OCI-LY7 (cell line): Measurements from ENCODE around the gene TJP3. TPM values are rescaled to one million over a fixed set of nuclear protein-coding genes. Genes with fewer than 3 reads are reported as not detected.

ENCODE experiments used
- BruUV-seq: library from RNA; stranded (reverse); fragments of 400-500 nt; replicated peaks from 2 replicates; lab custom pipeline; 2021; lab: Mats Ljungman, UMichigan
- CTCF ChIA-PET: fragments of 300-600 bp; sonication (Branson Sonifier 250); formaldehyde crosslinking; loops from one replicate; lab custom pipeline; 2022; ENCODE audit warnings: antibody characterized with exemption; ENCODE audit not compliant: unreplicated experiment; lab: Charles Lee
- POLR2A ChIA-PET: fragments of 300-600 bp; sonication (Branson Sonifier 250); formaldehyde crosslinking; loops from one replicate; lab custom pipeline; 2022; ENCODE audit warnings: antibody characterized with exemption; lab: Charles Lee
- DNase-seq: peaks from one replicate; pipeline ENCODE4 v3.0.0-alpha.2; 2015; ENCODE audit warnings: low spot score
- H2AFZ ChIP-seq: fragments of 200-600 bp; sonication (generic), shearing (Covaris generic); 2 replicates; pipeline ENCODE4 v1.6.1; 2014; ENCODE audit warnings: mild to moderate bottlenecking, antibody characterized with exemption, low read length, moderate library complexity
- H3K27ac ChIP-seq: fragments of 200-600 bp; sonication (generic); 2 replicates; pipeline ENCODE4 v1.5.1; 2014; ENCODE audit warnings: mixed run types, low read depth, mild to moderate bottlenecking, moderate library complexity, low read length, inconsistent platforms; ENCODE audit not compliant: poor library complexity, severe bottlenecking
- H3K36me3 ChIP-seq: fragments of 200-600 bp; sonication (generic); 2 replicates; pipeline ENCODE4 v1.6.1; 2014; ENCODE audit warnings: mild to moderate bottlenecking, antibody characterized with exemption, low read length, moderate library complexity, mixed read lengths; ENCODE audit not compliant: insufficient read depth
- H3K4me1 ChIP-seq: fragments of 200-600 bp; sonication (generic); 2 replicates; pipeline ENCODE4 v1.5.1; 2014; ENCODE audit warnings: mild to moderate bottlenecking, low read length; ENCODE audit not compliant: insufficient read depth, poor library complexity, severe bottlenecking
- H3K4me2 ChIP-seq: fragments of 200-600 bp; sonication (generic); 2 replicates; pipeline ENCODE4 v1.6.1; 2014; ENCODE audit warnings: mild to moderate bottlenecking, low read length
- H3K4me3 ChIP-seq: fragments of 200-600 bp; sonication (generic); 2 replicates; pipeline ENCODE4 v1.5.1; 2014; ENCODE audit warnings: mild to moderate bottlenecking, low read depth, low read length; ENCODE audit not compliant: poor library complexity, severe bottlenecking
- H3K79me2 ChIP-seq: fragments of 200-600 bp; sonication (generic); 2 replicates; pipeline ENCODE4 v1.6.1; 2016; ENCODE audit warnings: low read depth, mild to moderate bottlenecking, low read length, moderate library complexity, mixed read lengths; ENCODE audit not compliant: insufficient read depth
- H3K9me2 ChIP-seq: fragments of 200-600 bp; sonication (generic); 2 replicates; pipeline ENCODE4 v1.6.1; 2016; ENCODE audit warnings: mild to moderate bottlenecking, low read length, mixed read lengths; ENCODE audit not compliant: insufficient read depth
- H3K9me3 ChIP-seq: fragments of 200-600 bp; sonication (generic); 2 replicates; pipeline ENCODE4 v1.6.1; 2014; ENCODE audit warnings: mild to moderate bottlenecking, mixed run types, low read length, mixed read lengths
- H4K20me1 ChIP-seq: fragments of 200-600 bp; sonication (generic); 2 replicates; pipeline ENCODE4 v1.6.1; 2014; ENCODE audit warnings: mild to moderate bottlenecking, antibody characterized with exemption, low read length, moderate library complexity, mixed read lengths; ENCODE audit not compliant: insufficient read depth
- EZH2phosphoT487 ChIP-seq: fragments of 200-600 bp; sonication (generic); IDR thresholded peaks from 2 replicates; pipeline ENCODE4 v1.6.1; 2018; ENCODE audit warnings: low read depth, borderline replicate concordance, mild to moderate bottlenecking, mixed run types, antibody characterized with exemption, low read length, moderate library complexity, mixed read lengths
- intact Hi-C: fragments of 100-400 bp; cut with micrococcal nuclease; formaldehyde crosslinking; loops from one replicate; pipeline ENCODE4 v1.10.0; 2022; ENCODE audit not compliant: unreplicated experiment
- total RNA-seq, 2 experiments: library from RNA; depleted of rRNA in 1 of 2; stranded (reverse); fragments of >200 nt in 1 of 2; shearing (Covaris generic) in 1 of 2; gene quantifications; 2 replicates each; pipeline ENCODE4 v1.2.3, GENCODE V29; 2014 to 2022
- TF ChIP-seq, protein P1 (sequence below): fragments of 200-600 bp; sonication (generic); conservative IDR thresholded peaks from 2 replicates; pipeline ENCODE4 v1.5.1; 2014; ENCODE audit warnings: mild to moderate bottlenecking, antibody characterized with exemption, low read length, moderate library complexity, mixed read lengths

TJP3 gene
- total RNA-seq, 2 experiments from 2014 or later: 0.69 to 1.8 TPM

DNA sequence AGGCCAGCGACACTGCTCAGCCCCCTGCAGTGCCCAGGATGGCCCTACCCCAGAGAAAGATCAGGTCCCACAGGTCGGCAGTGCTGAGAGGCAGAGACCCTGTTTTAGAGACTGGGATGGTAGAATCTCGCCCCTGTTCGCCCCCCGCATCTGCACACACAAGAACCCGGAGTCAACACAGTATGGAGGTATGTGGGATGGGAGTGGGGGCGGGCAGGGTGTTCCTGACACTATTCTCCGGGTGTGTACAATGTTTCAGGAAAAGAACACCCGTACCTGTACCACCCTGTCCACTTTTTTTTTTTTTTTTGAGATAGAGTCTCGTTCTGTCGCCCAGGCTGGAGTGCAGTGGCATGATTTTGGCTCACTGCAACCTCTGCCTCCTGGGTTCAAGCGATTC is 27.2 kb upstream of the TJP3 start:
- Histone ChIP-seq H3K4me3 (no peak overlapping the region), H2AFZ (no peak overlapping the region), H3K4me1 (no peaks in the 10 kb centered on the region), H3K27ac (no peak overlapping the region), H3K79me2 (no peaks in the 10 kb centered on the region), H3K9me2 (no peaks in the 10 kb centered on the region), H3K4me2 (no peak overlapping the region), H4K20me1 (no peaks in the 10 kb centered on the region), H3K36me3 (peaks cover 11% of the 10 kb centered on the region), H3K9me3 (0 out of 2 replicates have a peak, but pooled peaks cover 7% of the 10 kb centered on the region)
- POLR2A ChIA-PET: no interaction called here
- CTCF ChIA-PET: no interaction called here
- DNase-seq: no peak
- no peak for TF ChIP-seq EZH2phosphoT487
- TF ChIP-seq, protein P1, sequence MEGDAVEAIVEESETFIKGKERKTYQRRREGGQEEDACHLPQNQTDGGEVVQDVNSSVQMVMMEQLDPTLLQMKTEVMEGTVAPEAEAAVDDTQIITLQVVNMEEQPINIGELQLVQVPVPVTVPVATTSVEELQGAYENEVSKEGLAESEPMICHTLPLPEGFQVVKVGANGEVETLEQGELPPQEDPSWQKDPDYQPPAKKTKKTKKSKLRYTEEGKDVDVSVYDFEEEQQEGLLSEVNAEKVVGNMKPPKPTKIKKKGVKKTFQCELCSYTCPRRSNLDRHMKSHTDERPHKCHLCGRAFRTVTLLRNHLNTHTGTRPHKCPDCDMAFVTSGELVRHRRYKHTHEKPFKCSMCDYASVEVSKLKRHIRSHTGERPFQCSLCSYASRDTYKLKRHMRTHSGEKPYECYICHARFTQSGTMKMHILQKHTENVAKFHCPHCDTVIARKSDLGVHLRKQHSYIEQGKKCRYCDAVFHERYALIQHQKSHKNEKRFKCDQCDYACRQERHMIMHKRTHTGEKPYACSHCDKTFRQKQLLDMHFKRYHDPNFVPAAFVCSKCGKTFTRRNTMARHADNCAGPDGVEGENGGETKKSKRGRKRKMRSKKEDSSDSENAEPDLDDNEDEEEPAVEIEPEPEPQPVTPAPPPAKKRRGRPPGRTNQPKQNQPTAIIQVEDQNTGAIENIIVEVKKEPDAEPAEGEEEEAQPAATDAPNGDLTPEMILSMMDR: no peak
- BruUV-seq: no TSS peak
- intact Hi-C loops: no loop called here

- BruUV-seq: no TSS peak
Observed at GRCh38 chr19:3682286-3682685, 25.9 kb upstream of the TJP3 start.

More at GRCh38 chr19:3682286-3682685, 25.9 kb upstream of the TJP3 start:
- no peak for DNase-seq
- Histone ChIP-seq H3K9me3 (0 out of 2 replicates have a peak, but pooled peaks cover 7% of the 10 kb centered on the region), H3K4me2 (no peak overlapping the region), H3K27ac (no peak overlapping the region), H3K79me2 (no peaks in the 10 kb centered on the region), H3K9me2 (no peaks in the 10 kb centered on the region), H3K36me3 (peaks cover 11% of the 10 kb centered on the region), H4K20me1 (no peaks in the 10 kb centered on the region), H2AFZ (no peak overlapping the region), H3K4me1 (peaks cover under 1% of the 10 kb centered on the region), H3K4me3 (no peak overlapping the region)
- POLR2A ChIA-PET: no interaction called here
- CTCF ChIA-PET: no interaction called here
- TF ChIP-seq, protein P1: no peak
- no peak for TF ChIP-seq EZH2phosphoT487
- intact Hi-C loops: no loop called here
